Upper lobe of left lung (tissue), 4 donors: ENCODE measurements around the gene JAKMIP2.

Experiments used
- POLR2A ChIP-seq, 4 donors: fragments of 450-650 bp; IDR thresholded peaks; one replicate each; pipeline ENCODE4 v1.5.1; 2016 to 2017; ENCODE audit warnings: antibody characterized with exemption in 4 of 4, mild to moderate bottlenecking in 2 of 4
- POLR2AphosphoS5 ChIP-seq, 2 donors: sonication (generic); formaldehyde crosslinking; IDR thresholded peaks; one replicate each; pipeline ENCODE4 v1.5.1; 2017; ENCODE audit warnings: antibody characterized with exemption in 2 of 2
- TF ChIP-seq, protein P1 (sequence below), 6 experiments: fragments of 450-650 bp in 4 of 6; fragments of 200-600 bp in 2 of 6; sonication (generic) in 2 of 6; IDR thresholded peaks; one replicate each; pipeline ENCODE4 v1.5.1; 2016 to 2019; ENCODE audit warnings: antibody characterized with exemption in 6 of 6

DNA sequence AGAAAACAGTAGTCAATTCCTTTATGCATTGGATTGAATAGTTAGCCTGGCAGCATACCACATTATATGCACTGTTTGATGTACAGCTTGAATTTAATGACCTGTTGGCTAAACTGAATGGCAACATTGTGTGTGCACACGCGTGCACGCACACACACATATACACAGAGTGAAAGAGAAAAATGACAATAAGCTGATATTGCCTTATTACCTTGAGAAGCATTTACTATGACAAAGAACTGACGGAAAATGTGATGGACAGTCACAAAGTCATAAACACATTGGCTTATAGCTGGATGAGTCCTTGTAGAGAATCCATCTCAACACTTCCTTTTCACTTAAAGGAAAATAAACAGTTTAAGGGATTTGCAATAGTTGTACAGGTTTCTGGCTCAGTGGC lies 15.5 kb downstream of the JAKMIP2 start:
- TF ChIP-seq, protein P1, sequence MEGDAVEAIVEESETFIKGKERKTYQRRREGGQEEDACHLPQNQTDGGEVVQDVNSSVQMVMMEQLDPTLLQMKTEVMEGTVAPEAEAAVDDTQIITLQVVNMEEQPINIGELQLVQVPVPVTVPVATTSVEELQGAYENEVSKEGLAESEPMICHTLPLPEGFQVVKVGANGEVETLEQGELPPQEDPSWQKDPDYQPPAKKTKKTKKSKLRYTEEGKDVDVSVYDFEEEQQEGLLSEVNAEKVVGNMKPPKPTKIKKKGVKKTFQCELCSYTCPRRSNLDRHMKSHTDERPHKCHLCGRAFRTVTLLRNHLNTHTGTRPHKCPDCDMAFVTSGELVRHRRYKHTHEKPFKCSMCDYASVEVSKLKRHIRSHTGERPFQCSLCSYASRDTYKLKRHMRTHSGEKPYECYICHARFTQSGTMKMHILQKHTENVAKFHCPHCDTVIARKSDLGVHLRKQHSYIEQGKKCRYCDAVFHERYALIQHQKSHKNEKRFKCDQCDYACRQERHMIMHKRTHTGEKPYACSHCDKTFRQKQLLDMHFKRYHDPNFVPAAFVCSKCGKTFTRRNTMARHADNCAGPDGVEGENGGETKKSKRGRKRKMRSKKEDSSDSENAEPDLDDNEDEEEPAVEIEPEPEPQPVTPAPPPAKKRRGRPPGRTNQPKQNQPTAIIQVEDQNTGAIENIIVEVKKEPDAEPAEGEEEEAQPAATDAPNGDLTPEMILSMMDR (IDR thresholded peaks at IDR 0.05) = no peak
- TF ChIP-seq POLR2A (IDR thresholded peaks at IDR 0.05) = no peak
- no peak for TF ChIP-seq POLR2AphosphoS5 (IDR thresholded peaks at IDR 0.05)
